Measurements from ENCODE around the gene CAMK2D.

DNA sequence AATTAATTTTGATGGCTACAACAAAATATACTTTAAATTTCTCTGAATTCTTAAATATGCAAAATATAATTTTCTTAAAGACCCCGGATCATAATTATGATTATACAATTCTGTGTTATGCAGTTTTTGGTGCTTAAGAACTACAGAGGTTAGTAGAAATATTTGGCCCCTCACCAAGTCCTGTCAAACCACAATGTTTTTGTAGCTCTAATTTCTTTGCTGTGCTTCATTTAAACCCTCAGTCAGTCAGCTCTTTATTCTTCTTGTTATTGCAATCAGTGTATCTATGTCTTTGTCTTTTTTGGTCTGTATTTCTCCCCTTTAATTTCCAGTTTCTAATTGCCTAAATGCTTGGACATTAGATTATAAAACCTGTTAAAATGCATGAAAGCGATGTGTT, 186.1 kb downstream of the CAMK2D start:
- TF ChIP-seq, protein P1, sequence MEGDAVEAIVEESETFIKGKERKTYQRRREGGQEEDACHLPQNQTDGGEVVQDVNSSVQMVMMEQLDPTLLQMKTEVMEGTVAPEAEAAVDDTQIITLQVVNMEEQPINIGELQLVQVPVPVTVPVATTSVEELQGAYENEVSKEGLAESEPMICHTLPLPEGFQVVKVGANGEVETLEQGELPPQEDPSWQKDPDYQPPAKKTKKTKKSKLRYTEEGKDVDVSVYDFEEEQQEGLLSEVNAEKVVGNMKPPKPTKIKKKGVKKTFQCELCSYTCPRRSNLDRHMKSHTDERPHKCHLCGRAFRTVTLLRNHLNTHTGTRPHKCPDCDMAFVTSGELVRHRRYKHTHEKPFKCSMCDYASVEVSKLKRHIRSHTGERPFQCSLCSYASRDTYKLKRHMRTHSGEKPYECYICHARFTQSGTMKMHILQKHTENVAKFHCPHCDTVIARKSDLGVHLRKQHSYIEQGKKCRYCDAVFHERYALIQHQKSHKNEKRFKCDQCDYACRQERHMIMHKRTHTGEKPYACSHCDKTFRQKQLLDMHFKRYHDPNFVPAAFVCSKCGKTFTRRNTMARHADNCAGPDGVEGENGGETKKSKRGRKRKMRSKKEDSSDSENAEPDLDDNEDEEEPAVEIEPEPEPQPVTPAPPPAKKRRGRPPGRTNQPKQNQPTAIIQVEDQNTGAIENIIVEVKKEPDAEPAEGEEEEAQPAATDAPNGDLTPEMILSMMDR (conservative IDR thresholded peaks at IDR 0.05), result no peak
- no peak for TF ChIP-seq EZH2 (IDR thresholded peaks at IDR 0.05; ENCODE audit: low read depth)

Data from PC-9 (cell line).